ENCODE measurements around the gene NTRK2.

The NTRK2 gene

DNA sequence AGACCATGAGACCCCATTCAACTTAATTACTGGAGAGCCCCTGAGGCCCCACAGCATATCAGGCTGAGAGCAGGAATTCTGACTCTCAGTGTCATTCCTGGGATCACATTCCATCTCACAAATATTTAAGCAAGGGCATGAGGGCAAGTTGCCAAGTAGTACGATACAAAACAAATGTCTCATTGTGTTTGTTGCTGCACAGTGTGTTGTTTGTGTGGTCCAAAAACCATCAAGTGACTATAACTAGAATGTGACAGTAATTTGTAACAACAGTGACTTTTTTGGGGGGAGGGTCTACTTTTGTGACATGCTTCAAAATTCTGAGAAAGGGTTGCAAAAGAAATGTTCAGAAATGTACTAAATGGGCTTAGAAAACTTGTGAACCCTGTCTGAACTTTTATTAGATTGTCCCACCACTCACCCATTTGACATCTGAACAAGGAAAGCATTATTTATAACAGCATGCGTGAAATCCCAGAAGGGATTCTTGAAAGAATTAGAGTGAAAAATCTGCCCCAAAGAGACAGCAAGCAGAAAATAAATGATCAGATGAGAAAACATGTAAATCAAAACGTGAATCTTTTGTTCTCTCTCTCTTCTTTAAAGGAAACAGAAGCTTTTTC is 347.0 kb downstream of the NTRK2 start:
- no peaks in the 10 kb centered on the region for H3K4me1 ChIP-seq (ENCODE audit: control insufficient read depth in 1 of 2, insufficient read depth in 2 of 2, low read length in 2 of 2)
- no peak overlapping the region for H3K4me2 ChIP-seq (ENCODE audit: low read length)
- H2BK120ac ChIP-seq (ENCODE audit: insufficient read depth, low read length, poor library complexity): no peak overlapping the region
- no peaks in the 10 kb centered on the region for H3K9me3 ChIP-seq (ENCODE audit: insufficient read depth, low read depth, low read length)
- H3K14ac ChIP-seq (ENCODE audit: low read length): no peak overlapping the region
- H2AK5ac ChIP-seq (ENCODE audit: low read length): no peak overlapping the region
- no peak overlapping the region for H3K9ac ChIP-seq (ENCODE audit: low read length)
- H3K4ac ChIP-seq (ENCODE audit: low read depth, low read length): no peak overlapping the region
- H3K18ac ChIP-seq (ENCODE audit: low read length): no peak overlapping the region
- no peak overlapping the region for H3K27ac ChIP-seq (ENCODE audit: low read depth, low read length)
- no peak overlapping the region for H4K12ac ChIP-seq (ENCODE audit: low read depth, low read length)
- no CpG with 5 or more reads among the region's 3 CpGs for WGBS (ENCODE audit: extremely low coverage, insufficient coverage, insufficient read length)
- H3K23ac ChIP-seq (ENCODE audit: low read length): no peak overlapping the region
- H3K79me1 ChIP-seq (ENCODE audit: low read length): no peaks in the 10 kb centered on the region
- no peaks in the 10 kb centered on the region for H3K79me2 ChIP-seq (ENCODE audit: control insufficient read depth, insufficient read depth, low read length, poor library complexity)
- no peak overlapping the region for H2BK12ac ChIP-seq (ENCODE audit: low read length)
- no peaks in the 10 kb centered on the region for H3K27me3 ChIP-seq (ENCODE audit: insufficient read depth, low read length)
- no peak overlapping the region for H2AFZ ChIP-seq (ENCODE audit: insufficient read depth, low read length, poor library complexity)
- H4K8ac ChIP-seq (ENCODE audit: low read depth, low read length): no peak overlapping the region
- H4K91ac ChIP-seq (ENCODE audit: low read depth, low read length): no peak overlapping the region
- no peak overlapping the region for H3K4me3 ChIP-seq (ENCODE audit: low read depth, low read length)
- H3K36me3 ChIP-seq (ENCODE audit: control insufficient read depth in 1 of 2, insufficient read depth in 2 of 2, low read length in 2 of 2): no peaks in the 10 kb centered on the region
- DNase-seq: peak in 1 of 2 donors; percentile 67
- no peak overlapping the region for H2BK5ac ChIP-seq (ENCODE audit: low read depth, low read length, poor library complexity)

- H2AK5ac ChIP-seq (ENCODE audit: low read length): no peak overlapping the region
- WGBS (ENCODE audit: extremely low coverage, insufficient coverage, insufficient read length): no CpG with 5 or more reads among the region's 2 CpGs
Measured at GRCh38 chr9:85020791-85021190, 351.3 kb downstream of the NTRK2 start.

GRCh38 chr9:85021686-85022085 is 352.2 kb downstream of the NTRK2 start:
- H4K8ac ChIP-seq (ENCODE audit: low read depth, low read length): no peak overlapping the region
- WGBS (ENCODE audit: extremely low coverage, insufficient coverage, insufficient read length): no CpG with 5 or more reads among the region's 4 CpGs
- no peaks in the 10 kb centered on the region for H3K36me3 ChIP-seq (ENCODE audit: control insufficient read depth in 1 of 2, insufficient read depth in 2 of 2, low read length in 2 of 2)
- no peak overlapping the region for H3K18ac ChIP-seq (ENCODE audit: low read length)
- no peak overlapping the region for H4K12ac ChIP-seq (ENCODE audit: low read depth, low read length)
- no peaks in the 10 kb centered on the region for H3K79me2 ChIP-seq (ENCODE audit: control insufficient read depth, insufficient read depth, low read length, poor library complexity)
- H3K79me1 ChIP-seq (ENCODE audit: low read length): no peaks in the 10 kb centered on the region
- H2BK120ac ChIP-seq (ENCODE audit: insufficient read depth, low read length, poor library complexity): no peak overlapping the region
- no peak overlapping the region for H3K23ac ChIP-seq (ENCODE audit: low read length)
- H3K9me3 ChIP-seq (ENCODE audit: insufficient read depth, low read depth, low read length): no peaks in the 10 kb centered on the region
- H3K27ac ChIP-seq (ENCODE audit: low read depth, low read length): no peak overlapping the region
- H3K14ac ChIP-seq (ENCODE audit: low read length): no peak overlapping the region
- no peak overlapping the region for H4K91ac ChIP-seq (ENCODE audit: low read depth, low read length)
- H2BK12ac ChIP-seq (ENCODE audit: low read length): no peak overlapping the region
- no peak overlapping the region for H2AFZ ChIP-seq (ENCODE audit: insufficient read depth, low read length, poor library complexity)
- H3K4me1 ChIP-seq (ENCODE audit: control insufficient read depth in 1 of 2, insufficient read depth in 2 of 2, low read length in 2 of 2): no peaks in the 10 kb centered on the region
- H3K4me2 ChIP-seq (ENCODE audit: low read length): no peak overlapping the region
- H3K27me3 ChIP-seq (ENCODE audit: insufficient read depth, low read length): no peaks in the 10 kb centered on the region
- DNase-seq: no peak
- no peak overlapping the region for H3K9ac ChIP-seq (ENCODE audit: low read length)
- no peak overlapping the region for H2AK5ac ChIP-seq (ENCODE audit: low read length)
- H3K4me3 ChIP-seq (ENCODE audit: low read depth, low read length): no peak overlapping the region
- no peak overlapping the region for H2BK5ac ChIP-seq (ENCODE audit: low read depth, low read length, poor library complexity)
- no peak overlapping the region for H3K4ac ChIP-seq (ENCODE audit: low read depth, low read length)

More at GRCh38 chr9:85020791-85021190, 351.3 kb downstream of the NTRK2 start:
- Histone ChIP-seq H2BK12ac (ENCODE audit: low read length) (no peak overlapping the region), H4K12ac (ENCODE audit: low read depth, low read length) (no peak overlapping the region), H2BK120ac (ENCODE audit: insufficient read depth, low read length, poor library complexity) (no peak overlapping the region), H3K79me2 (ENCODE audit: control insufficient read depth, insufficient read depth, low read length, poor library complexity) (no peaks in the 10 kb centered on the region), H4K8ac (ENCODE audit: low read depth, low read length) (no peak overlapping the region), H3K14ac (ENCODE audit: low read length) (no peak overlapping the region), H4K91ac (ENCODE audit: low read depth, low read length) (no peak overlapping the region), H3K18ac (ENCODE audit: low read length) (no peak overlapping the region), H3K4me3 (ENCODE audit: low read depth, low read length) (no peak overlapping the region), H3K4ac (ENCODE audit: low read depth, low read length) (no peak overlapping the region), H2AFZ (ENCODE audit: insufficient read depth, low read length, poor library complexity) (no peak overlapping the region), H2BK5ac (ENCODE audit: low read depth, low read length, poor library complexity) (no peak overlapping the region), H3K79me1 (ENCODE audit: low read length) (no peaks in the 10 kb centered on the region), H3K27ac (ENCODE audit: low read depth, low read length) (no peak overlapping the region), H3K4me1 (ENCODE audit: control insufficient read depth in 1 of 2, insufficient read depth in 2 of 2, low read length in 2 of 2) (no peaks in the 10 kb centered on the region), H3K4me2 (ENCODE audit: low read length) (no peak overlapping the region), H3K9me3 (ENCODE audit: insufficient read depth, low read depth, low read length) (no peaks in the 10 kb centered on the region), H3K9ac (ENCODE audit: low read length) (no peak overlapping the region), H3K36me3 (ENCODE audit: control insufficient read depth in 1 of 2, insufficient read depth in 2 of 2, low read length in 2 of 2) (no peaks in the 10 kb centered on the region), H3K23ac (ENCODE audit: low read length) (no peak overlapping the region), H3K27me3 (ENCODE audit: insufficient read depth, low read length) (no peaks in the 10 kb centered on the region)
- no peak for DNase-seq

DNA sequence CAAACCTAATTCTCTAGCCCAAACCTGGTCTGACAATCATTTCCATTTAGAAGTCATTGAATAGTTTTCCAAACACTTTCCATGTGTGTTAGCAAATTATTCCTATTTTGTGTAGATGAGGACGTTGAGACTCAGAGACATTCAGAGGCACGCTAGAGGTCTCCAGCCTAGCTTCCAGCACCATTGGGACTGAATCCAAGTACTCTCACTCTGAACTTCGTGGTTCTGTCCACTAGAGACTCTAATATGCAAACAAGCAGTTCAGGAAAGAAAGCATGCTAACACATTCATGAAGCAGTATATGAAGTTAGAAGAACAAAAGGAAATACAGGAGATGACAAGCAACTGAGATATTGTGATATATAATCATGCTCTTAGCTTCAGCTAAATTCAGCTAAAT is 354.8 kb downstream of the NTRK2 start:
- no CpG with 5 or more reads among the region's 3 CpGs for WGBS (ENCODE audit: extremely low coverage, insufficient coverage, insufficient read length)
- Histone ChIP-seq H3K18ac (ENCODE audit: low read length) (no peak overlapping the region), H3K14ac (ENCODE audit: low read length) (no peak overlapping the region)

More for the DNA sequence above, 354.8 kb downstream of the NTRK2 start:
- Histone ChIP-seq H2BK5ac (ENCODE audit: low read depth, low read length, poor library complexity) (no peak overlapping the region), H3K4me3 (ENCODE audit: low read depth, low read length) (no peak overlapping the region), H3K4me2 (ENCODE audit: low read length) (no peak overlapping the region), H2BK120ac (ENCODE audit: insufficient read depth, low read length, poor library complexity) (no peak overlapping the region), H3K9ac (ENCODE audit: low read length) (no peak overlapping the region), H3K27me3 (ENCODE audit: insufficient read depth, low read length) (no peaks in the 10 kb centered on the region), H3K4me1 (ENCODE audit: control insufficient read depth in 1 of 2, insufficient read depth in 2 of 2, low read length in 2 of 2) (no peaks in the 10 kb centered on the region), H4K8ac (ENCODE audit: low read depth, low read length) (no peak overlapping the region), H4K91ac (ENCODE audit: low read depth, low read length) (no peak overlapping the region), H3K23ac (ENCODE audit: low read length) (no peak overlapping the region), H2BK12ac (ENCODE audit: low read length) (no peak overlapping the region), H2AK5ac (ENCODE audit: low read length) (no peak overlapping the region), H2AFZ (ENCODE audit: insufficient read depth, low read length, poor library complexity) (no peak overlapping the region), H3K79me2 (ENCODE audit: control insufficient read depth, insufficient read depth, low read length, poor library complexity) (no peaks in the 10 kb centered on the region), H3K36me3 (ENCODE audit: control insufficient read depth in 1 of 2, insufficient read depth in 2 of 2, low read length in 2 of 2) (no peaks in the 10 kb centered on the region), H3K4ac (ENCODE audit: low read depth, low read length) (no peak overlapping the region), H3K79me1 (ENCODE audit: low read length) (no peaks in the 10 kb centered on the region), H3K27ac (ENCODE audit: low read depth, low read length) (no peak overlapping the region), H4K12ac (ENCODE audit: low read depth, low read length) (no peak overlapping the region), H3K9me3 (ENCODE audit: insufficient read depth, low read depth, low read length) (no peaks in the 10 kb centered on the region)
- DNase-seq: no peak

All from trophoblast cell (in vitro differentiated cells and primary cell).